CD4-positive, alpha-beta T cell (primary cell): Measurements from ENCODE around the gene NR5A1. TPM values are rescaled to one million over a fixed set of nuclear protein-coding genes. Genes with fewer than 3 reads are reported as not detected.
A peak's percentile ranks its signal among the peaks of the same experiment; 100 is the strongest.

Experiments used
- ATAC-seq: fragments of 200-7000 bp; cut with Tn5 transposase; one replicate; pipeline ENCODE4 v1.10.0; 2022; ENCODE audit warnings: mild to moderate bottlenecking; ENCODE audit not compliant: poor library complexity
- CTCF ChIA-PET: fragments of 350-600 bp; sonication (Branson Sonifier 250); formaldehyde crosslinking; loops from one replicate; lab custom pipeline; 2021; ENCODE audit warnings: antibody characterized with exemption, inconsistent platforms; lab: Charles Lee
- POLR2A ChIA-PET: fragments of 350-600 bp; sonication (Branson Sonifier 250); formaldehyde crosslinking; loops from one replicate; lab custom pipeline; 2021; ENCODE audit warnings: antibody characterized with exemption, inconsistent platforms; lab: Charles Lee
- DNase-seq, 14 experiments: peaks; one replicate each; pipeline ENCODE4 v3.0.0-alpha.2; 2013 to 2020; ENCODE audit warnings: mixed read lengths in 2 of 14
- H3K27ac ChIP-seq, 2 donors: one replicate each; pipeline versions ENCODE4 v1.5.1 to v1.7.0; 2013; ENCODE audit warnings: low read length in 2 of 2, low read depth in 1 of 2, mild to moderate bottlenecking in 1 of 2
- H3K27me3 ChIP-seq, 2 experiments: 1 replicate in 1 of 2; 2 replicates in 1 of 2; pipeline versions ENCODE4 v1.6.1 to v1.7.0; 2013; ENCODE audit warnings: low read length in 2 of 2, control low read depth in 1 of 2, mild to moderate bottlenecking in 1 of 2, moderate library complexity in 1 of 2; ENCODE audit not compliant: insufficient read depth in 2 of 2, control insufficient read depth in 1 of 2
- H3K36me3 ChIP-seq: one replicate; pipeline ENCODE4 v1.6.1; 2013; ENCODE audit warnings: low read length, control low read depth; ENCODE audit not compliant: insufficient read depth
- H3K4me1 ChIP-seq: one replicate; pipeline ENCODE4 v1.6.1; 2013; ENCODE audit warnings: low read length, control low read depth; ENCODE audit not compliant: insufficient read depth
- H3K4me3 ChIP-seq: one replicate; pipeline ENCODE4 v1.5.1; 2013; ENCODE audit warnings: mild to moderate bottlenecking, low read length, moderate library complexity
- H3K9me3 ChIP-seq, 2 experiments: 1 replicate in 1 of 2; 2 replicates in 1 of 2; pipeline versions ENCODE4 v1.6.1 to v1.7.0; 2013; ENCODE audit warnings: low read length in 2 of 2, mild to moderate bottlenecking in 2 of 2, control low read depth in 1 of 2, moderate library complexity in 1 of 2; ENCODE audit not compliant: control insufficient read depth in 1 of 2, insufficient read depth in 1 of 2
- H3K27ac Mint-ChIP-seq: one replicate; pipeline ENCODE4 v1.8.0; 2020; ENCODE audit warnings: mixed read lengths
- H3K27me3 Mint-ChIP-seq: one replicate; pipeline ENCODE4 v1.8.0; 2021; ENCODE audit warnings: mixed read lengths
- H3K36me3 Mint-ChIP-seq: one replicate; pipeline ENCODE4 v1.8.0; 2021; ENCODE audit warnings: low read depth, mixed read lengths
- H3K4me1 Mint-ChIP-seq: one replicate; pipeline ENCODE4 v1.8.0; 2021; ENCODE audit warnings: low read depth, mixed read lengths
- H3K4me3 Mint-ChIP-seq: one replicate; pipeline ENCODE4 v1.8.0; 2020; ENCODE audit warnings: mild to moderate bottlenecking, mixed read lengths
- H3K9me3 Mint-ChIP-seq: one replicate; pipeline ENCODE4 v1.8.0; 2020; ENCODE audit warnings: mixed read lengths
- CTCF ChIP-seq: fragments of 200-600 bp; IDR thresholded peaks from one replicate; pipeline ENCODE4 v1.8.0; 2022; ENCODE audit warnings: antibody characterized with exemption, mild to moderate bottlenecking
- intact Hi-C, 2 experiments: fragments of 100-400 bp; cut with DNase I in 1 of 2; cut with micrococcal nuclease in 1 of 2; formaldehyde crosslinking; loops; one replicate each; pipeline versions ENCODE4 v1.15.1 to v1.9.0; 2023 to 2025; cut with DNase I, micrococcal nuclease
- total RNA-seq, 174 experiments: library from RNA in 2 of 174; stranded (reverse) in 2 of 174; gene quantifications; one replicate each; pipeline ENCODE4 v1.2.3 and lab custom pipeline; 2021 to 2026

NR5A1 gene
- total RNA-seq, 2 experiments from 2014 or later, result not detected

GRCh38 chr9:124496463-124496862, 10.7 kb downstream of the NR5A1 start:
- no peaks in the 10 kb centered on the region for H3K9me3 ChIP-seq
- peaks cover 3 to 4% of the 10 kb centered on the region in 2 experiments for H3K27me3 ChIP-seq
- CTCF ChIA-PET, result no interaction called here
- no peak for ATAC-seq
- no peak overlapping the region for H3K27ac ChIP-seq
- no peak for TF ChIP-seq CTCF
- H3K4me1 Mint-ChIP-seq, result peaks cover 10% of the 10 kb centered on the region
- H3K9me3 Mint-ChIP-seq, result no peaks in the 10 kb centered on the region
- peak overlapping the region; percentile 67 for H3K27ac Mint-ChIP-seq
- peak overlapping the region; percentile 68 for H3K4me3 Mint-ChIP-seq
- H3K36me3 Mint-ChIP-seq, result no peaks in the 10 kb centered on the region
- H3K4me3 ChIP-seq, result no peak overlapping the region
- DNase-seq, result no peak
- no peaks in the 10 kb centered on the region for H3K36me3 ChIP-seq
- POLR2A ChIA-PET, result no interaction called here
- H3K4me1 ChIP-seq, result peaks cover 16% of the 10 kb centered on the region
- H3K27me3 Mint-ChIP-seq, result peaks cover 11% of the 10 kb centered on the region
- intact Hi-C loops, result no loop called here

- Histone ChIP-seq H3K4me3 (no peak overlapping the region), H3K27me3 (peaks cover 0 to 2% of the 10 kb centered on the region in 2 experiments), H3K9me3 (no peaks in the 10 kb centered on the region), H3K4me1 (peaks cover 16% of the 10 kb centered on the region), H3K27ac (no peak overlapping the region), H3K36me3 (no peaks in the 10 kb centered on the region)
- ATAC-seq (no peak), DNase-seq (peak in 1 of 14 experiments; percentile 12)
- Mint-ChIP-seq H3K36me3 (no peaks in the 10 kb centered on the region), H3K27me3 (peaks cover 11% of the 10 kb centered on the region), H3K27ac (peak overlapping the region; percentile 67), H3K4me1 (peaks cover 10% of the 10 kb centered on the region), H3K9me3 (no peaks in the 10 kb centered on the region), H3K4me3 (peak overlapping the region; percentile 68)
- ChIA-PET POLR2A (no interaction called here), CTCF (no interaction called here)
- TF ChIP-seq CTCF, result no peak
- intact Hi-C loops, result no loop called here
These were observed 11.1 kb downstream of the NR5A1 start for GRCh38 chr9:124496075-124496449.

- Histone ChIP-seq H3K27ac (no peak overlapping the region), H3K36me3 (no peaks in the 10 kb centered on the region), H3K9me3 (no peaks in the 10 kb centered on the region), H3K4me3 (no peak overlapping the region), H3K27me3 (peaks cover 0 to 2% of the 10 kb centered on the region in 2 experiments), H3K4me1 (peaks cover 16% of the 10 kb centered on the region)
- Mint-ChIP-seq H3K36me3 (no peaks in the 10 kb centered on the region), H3K4me1 (peaks cover 10% of the 10 kb centered on the region), H3K9me3 (no peaks in the 10 kb centered on the region), H3K27ac (peak overlapping the region; percentile 67), H3K27me3 (peaks cover 5% of the 10 kb centered on the region), H3K4me3 (peak overlapping the region; percentile 68)
- DNase-seq (no peak), ATAC-seq (no peak)
- ChIA-PET CTCF (no interaction called here), POLR2A (no interaction called here)
- TF ChIP-seq CTCF, result no peak
- intact Hi-C loops, result no loop called here
These were observed 11.8 kb downstream of the NR5A1 start for GRCh38 chr9:124495126-124496074.
